SU-DHL-6 (cell line): ENCODE measurements around the gene IKZF5.

ENCODE experiments used
- EZH2phosphoT487 ChIP-seq: fragments of 200-600 bp; sonication (generic), shearing (Covaris generic); conservative IDR thresholded peaks from 2 replicates; pipeline ENCODE4 v1.6.1; 2018; ENCODE audit warnings: mild to moderate bottlenecking, antibody characterized with exemption, low read length, moderate library complexity, mixed read lengths
- TF ChIP-seq, protein P1 (sequence below): fragments of 200-600 bp; sonication (generic); IDR thresholded peaks from one replicate; pipeline ENCODE4 v1.5.1; 2017; ENCODE audit warnings: antibody characterized with exemption, mild to moderate bottlenecking, low read length, moderate library complexity; ENCODE audit not compliant: insufficient read depth, poor library complexity, severe bottlenecking

DNA sequence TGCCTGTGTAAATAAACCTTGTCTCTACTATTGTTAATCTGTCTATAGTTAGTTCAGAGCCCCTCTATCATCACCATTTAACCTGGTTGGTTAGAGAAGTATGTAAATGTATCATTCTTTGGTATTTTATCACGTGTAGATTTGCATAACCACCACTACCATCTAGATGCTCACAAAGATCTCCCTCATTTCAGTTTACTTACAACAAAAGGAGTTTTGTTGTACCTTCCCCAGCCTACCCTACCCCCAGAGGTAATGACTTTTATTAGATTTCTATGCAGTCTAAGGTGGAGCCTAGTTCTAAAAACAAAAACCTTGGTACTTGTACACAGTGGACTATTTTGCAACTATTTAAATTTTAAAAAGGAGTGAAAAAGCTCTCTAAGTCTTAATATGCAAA lies 17.7 kb upstream of the IKZF5 start:
- TF ChIP-seq, protein P1, sequence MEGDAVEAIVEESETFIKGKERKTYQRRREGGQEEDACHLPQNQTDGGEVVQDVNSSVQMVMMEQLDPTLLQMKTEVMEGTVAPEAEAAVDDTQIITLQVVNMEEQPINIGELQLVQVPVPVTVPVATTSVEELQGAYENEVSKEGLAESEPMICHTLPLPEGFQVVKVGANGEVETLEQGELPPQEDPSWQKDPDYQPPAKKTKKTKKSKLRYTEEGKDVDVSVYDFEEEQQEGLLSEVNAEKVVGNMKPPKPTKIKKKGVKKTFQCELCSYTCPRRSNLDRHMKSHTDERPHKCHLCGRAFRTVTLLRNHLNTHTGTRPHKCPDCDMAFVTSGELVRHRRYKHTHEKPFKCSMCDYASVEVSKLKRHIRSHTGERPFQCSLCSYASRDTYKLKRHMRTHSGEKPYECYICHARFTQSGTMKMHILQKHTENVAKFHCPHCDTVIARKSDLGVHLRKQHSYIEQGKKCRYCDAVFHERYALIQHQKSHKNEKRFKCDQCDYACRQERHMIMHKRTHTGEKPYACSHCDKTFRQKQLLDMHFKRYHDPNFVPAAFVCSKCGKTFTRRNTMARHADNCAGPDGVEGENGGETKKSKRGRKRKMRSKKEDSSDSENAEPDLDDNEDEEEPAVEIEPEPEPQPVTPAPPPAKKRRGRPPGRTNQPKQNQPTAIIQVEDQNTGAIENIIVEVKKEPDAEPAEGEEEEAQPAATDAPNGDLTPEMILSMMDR: no peak
- no peak for TF ChIP-seq EZH2phosphoT487
